ENCODE measurements around the gene EN2.

- TF ChIP-seq CTCF (IDR thresholded peaks at IDR 0.05) = no peak
- no peak for TF ChIP-seq HOXA7 (CRISPR knock-in tag; IDR thresholded peaks at IDR 0.05)
- no peak for TF ChIP-seq ZSCAN20 (CRISPR knock-in tag; IDR thresholded peaks at IDR 0.05)
Observed at GRCh38 chr7:155408651-155409586, 49.0 kb upstream of the EN2 start.
